GM13976 (cell line): ENCODE measurements around the gene GLT6D1.

Experiments used
- DNase-seq: peaks from one replicate; pipeline ENCODE4 v3.0.0; 2012; ENCODE audit warnings: low spot score
- in situ Hi-C: fragments of 300-500 bp; cut with MboI; formaldehyde crosslinking; loops from one replicate; pipeline ENCODE4 v1.12.0; 2022; ENCODE audit warnings: low sequenced_read_pairs, mixed read lengths, inconsistent platforms; ENCODE audit not compliant: unreplicated experiment
- TF ChIP-seq, protein P1 (sequence below): IDR thresholded peaks from 2 replicates; pipeline ENCODE4 v1.5.1; 2012; ENCODE audit warnings: borderline replicate concordance, mild to moderate bottlenecking; ENCODE audit not compliant: insufficient read depth; ENCODE audit errors: extremely low read depth, missing control alignments, control extremely low read depth

Gene GLT6D1

DNA sequence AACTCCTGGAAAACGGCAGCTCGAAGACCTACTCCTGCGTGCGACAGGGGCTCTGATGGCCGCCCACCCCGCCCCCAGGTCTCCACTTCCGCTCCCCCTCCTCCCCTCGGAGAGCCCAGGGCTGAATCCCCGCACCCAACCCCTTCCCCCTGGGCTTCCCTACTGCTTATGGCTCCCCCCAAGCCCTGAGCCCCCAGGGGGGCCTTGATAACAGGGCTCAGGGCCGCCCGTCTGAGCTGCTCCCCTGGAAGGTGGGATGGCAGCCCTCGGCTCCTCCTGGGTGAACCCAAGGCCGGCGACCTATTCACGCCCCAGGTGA, 30.4 kb downstream of the GLT6D1 start:
- TF ChIP-seq, protein P1, sequence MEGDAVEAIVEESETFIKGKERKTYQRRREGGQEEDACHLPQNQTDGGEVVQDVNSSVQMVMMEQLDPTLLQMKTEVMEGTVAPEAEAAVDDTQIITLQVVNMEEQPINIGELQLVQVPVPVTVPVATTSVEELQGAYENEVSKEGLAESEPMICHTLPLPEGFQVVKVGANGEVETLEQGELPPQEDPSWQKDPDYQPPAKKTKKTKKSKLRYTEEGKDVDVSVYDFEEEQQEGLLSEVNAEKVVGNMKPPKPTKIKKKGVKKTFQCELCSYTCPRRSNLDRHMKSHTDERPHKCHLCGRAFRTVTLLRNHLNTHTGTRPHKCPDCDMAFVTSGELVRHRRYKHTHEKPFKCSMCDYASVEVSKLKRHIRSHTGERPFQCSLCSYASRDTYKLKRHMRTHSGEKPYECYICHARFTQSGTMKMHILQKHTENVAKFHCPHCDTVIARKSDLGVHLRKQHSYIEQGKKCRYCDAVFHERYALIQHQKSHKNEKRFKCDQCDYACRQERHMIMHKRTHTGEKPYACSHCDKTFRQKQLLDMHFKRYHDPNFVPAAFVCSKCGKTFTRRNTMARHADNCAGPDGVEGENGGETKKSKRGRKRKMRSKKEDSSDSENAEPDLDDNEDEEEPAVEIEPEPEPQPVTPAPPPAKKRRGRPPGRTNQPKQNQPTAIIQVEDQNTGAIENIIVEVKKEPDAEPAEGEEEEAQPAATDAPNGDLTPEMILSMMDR, result no peak
- DNase-seq, result no peak
- in situ Hi-C loops, result no loop called here

DNA sequence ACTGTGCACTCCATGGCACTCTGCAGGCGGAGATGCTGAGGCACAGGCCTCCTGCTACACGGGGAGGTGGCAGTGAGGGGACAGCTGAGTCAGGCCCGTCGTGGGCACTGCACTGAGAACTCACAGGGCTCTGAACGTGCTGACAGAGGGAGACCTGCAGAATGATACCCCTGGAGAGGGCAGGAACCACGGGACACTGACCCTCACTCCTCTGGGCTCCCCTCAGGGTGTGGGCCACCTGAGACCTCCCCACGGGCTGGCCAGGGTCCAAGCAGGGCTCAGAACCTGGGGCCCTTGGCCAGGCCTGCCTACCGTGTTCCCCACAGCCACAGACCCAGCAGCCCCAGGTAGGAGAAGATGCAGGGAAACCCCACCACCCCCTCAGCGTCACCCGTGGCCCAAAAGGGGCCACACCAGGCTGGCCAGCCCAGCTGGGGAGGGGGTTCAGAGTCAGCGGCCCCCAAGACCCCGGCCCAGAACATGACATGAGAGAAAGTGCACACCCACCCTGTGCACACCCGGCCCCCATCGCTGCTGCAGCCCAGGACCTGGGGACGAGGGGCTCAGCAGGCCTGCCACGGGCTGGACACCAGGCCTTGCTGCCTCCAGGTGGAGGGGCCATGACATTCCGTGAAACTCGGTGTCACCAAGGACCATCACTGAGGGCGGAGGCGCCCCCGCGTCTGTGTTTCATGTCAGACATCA, 30.9 kb downstream of the GLT6D1 start:
- DNase-seq, result no peak
- TF ChIP-seq, protein P1, result no peak
- in situ Hi-C loops, result no loop called here

DNA sequence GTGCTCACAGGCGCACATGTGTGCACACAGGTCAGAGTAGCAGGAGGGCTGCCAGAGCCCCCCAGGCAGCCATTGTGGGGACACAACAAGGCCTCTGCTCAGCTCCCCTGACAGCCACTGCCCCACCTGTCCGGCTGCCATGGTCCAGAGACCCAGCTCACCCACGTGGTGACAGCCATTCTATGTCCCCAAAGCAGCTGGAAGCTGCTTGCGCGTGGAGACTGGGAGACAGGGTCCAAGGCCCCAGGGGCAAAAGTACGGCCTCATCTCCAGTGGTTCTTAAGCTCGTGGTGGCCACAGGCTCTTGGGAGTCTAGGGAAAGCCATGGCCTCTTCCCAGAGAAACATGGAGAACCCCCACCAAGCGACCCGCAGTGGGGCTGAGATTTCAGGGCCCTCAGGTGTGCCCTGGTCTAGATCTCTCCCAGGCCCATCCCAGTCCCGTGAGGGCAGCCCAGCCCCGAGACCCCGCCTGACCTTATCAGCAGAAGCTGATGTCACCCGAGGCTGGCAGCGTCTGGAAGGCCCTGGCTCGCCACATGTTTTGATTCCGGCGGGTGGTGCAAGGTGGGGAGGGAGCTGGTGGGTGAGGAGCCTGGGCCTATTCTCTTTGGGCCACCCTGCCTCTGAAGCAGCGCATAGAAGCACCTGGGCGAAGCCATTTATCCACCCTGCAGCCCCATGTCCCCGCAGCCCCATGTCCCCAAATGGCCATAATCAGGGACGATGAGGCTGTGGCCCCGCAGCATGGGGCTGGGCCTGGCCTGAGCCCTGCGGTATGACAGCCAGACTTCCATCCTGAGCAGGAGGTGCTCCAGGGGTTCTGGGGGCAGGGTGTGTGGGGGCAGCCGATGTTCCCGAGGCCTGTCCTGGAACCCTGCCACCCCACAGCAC, 31.7 kb downstream of the GLT6D1 start:
- DNase-seq, result no peak
- TF ChIP-seq, protein P1, result no peak
- in situ Hi-C loops, result no loop called here

DNA sequence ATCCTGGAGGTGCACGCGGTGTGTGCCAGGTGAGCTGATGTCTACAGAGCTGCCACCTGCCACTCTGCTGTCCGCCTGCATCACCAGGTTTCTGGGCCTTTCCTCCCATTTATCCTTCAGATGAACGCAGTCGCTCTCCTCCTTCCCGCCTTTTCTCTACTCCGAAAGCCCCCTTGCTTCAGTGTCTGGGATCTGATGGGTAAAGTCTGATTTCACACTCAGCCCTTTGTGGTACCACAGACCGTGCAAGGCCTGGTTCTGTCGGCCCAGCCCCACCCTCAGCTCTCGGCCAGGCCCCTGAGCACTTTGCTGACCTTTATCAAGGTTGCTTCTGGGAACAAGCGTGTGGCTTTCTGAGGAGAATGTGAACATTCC, 32.5 kb downstream of the GLT6D1 start:
- in situ Hi-C loops, result no loop called here
- DNase-seq, result no peak
- TF ChIP-seq, protein P1, result no peak

DNA sequence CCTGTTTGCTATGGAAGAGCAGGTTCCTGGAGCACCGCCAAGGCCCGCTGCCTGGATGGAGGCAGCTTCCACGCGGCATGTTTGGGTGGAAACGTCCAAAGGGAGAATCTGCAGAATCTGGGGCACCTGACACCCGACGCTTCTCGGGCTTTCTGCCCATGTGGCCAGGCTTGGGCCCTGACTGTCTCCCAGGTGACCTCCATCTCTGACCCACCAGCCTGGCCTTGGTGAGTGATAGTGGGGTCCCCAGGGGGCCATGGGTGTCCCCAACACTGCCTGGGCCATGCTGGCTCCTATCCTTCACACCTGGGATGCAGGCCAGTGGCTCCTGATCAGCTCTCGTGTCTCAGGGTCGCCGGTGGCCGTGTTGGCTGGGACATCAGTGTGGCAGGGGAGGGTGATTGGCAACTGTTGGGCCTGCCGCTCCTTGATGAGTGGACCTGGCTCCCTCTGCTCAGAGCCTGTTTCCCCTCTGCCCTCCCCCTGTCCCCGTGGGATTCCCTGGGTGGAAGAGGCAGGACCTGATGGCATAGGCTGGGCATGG, 34.0 kb downstream of the GLT6D1 start:
- no peak for DNase-seq
- in situ Hi-C loops, result no loop called here
- TF ChIP-seq, protein P1, result no peak

DNA sequence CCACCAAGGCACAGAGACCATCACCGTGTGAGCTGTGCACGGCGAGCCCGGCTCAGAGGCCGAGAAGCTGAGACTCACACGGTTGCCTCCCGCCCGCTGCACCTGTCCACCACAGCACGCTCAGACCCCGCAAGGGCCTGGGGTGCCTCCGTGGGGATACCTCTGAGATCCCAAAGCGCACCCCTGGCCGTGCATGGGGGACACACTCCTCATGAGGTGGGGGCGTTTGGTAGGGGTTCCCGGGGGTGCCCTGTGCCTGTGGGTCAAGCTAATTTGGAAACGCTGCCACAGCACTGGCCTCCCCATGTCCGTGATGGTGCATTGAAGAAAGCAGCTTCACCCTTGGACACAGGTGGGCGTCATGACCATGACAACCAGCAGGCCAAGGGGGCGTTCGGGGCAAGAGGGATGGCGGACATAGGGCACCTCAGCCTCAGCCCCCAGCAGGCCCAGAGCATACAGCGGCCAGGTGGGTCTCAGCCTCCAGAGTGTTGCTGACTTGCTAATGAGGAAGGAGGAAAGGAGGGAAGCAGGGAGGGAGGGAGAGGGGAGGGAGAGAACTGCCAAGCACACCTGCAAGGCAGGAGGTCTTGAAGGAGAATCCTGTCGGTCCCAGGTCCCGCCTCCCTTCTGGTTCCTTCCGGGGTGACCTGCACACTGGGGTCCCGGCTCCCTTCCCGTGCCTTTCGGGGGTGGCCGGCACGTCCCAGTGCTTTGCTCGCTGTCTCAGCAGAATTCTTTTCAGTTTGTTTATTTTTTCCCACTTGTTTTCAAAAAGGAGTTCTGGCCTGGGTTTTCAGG, 34.7 kb downstream of the GLT6D1 start:
- TF ChIP-seq, protein P1, result no peak
- DNase-seq, result no peak
- in situ Hi-C loops, result no loop called here
